Common myeloid progenitor, CD34-positive (primary cell): ENCODE measurements around the gene KCNJ1.

Experiments used
- CTCF ChIA-PET: fragments of 350-600 bp; sonication (Branson Sonifier 250); formaldehyde crosslinking; loops from one replicate; lab custom pipeline; 2021; ENCODE audit warnings: antibody characterized with exemption; lab: Charles Lee
- POLR2A ChIA-PET: fragments of 350-600 bp; sonication (Branson Sonifier 250); formaldehyde crosslinking; loops from one replicate; lab custom pipeline; 2021; ENCODE audit warnings: antibody characterized with exemption; lab: Charles Lee
- DNase-seq, 3 donors: peaks; one replicate each; pipeline versions ENCODE4 v3.0.0 to v3.0.0-alpha.2; 2013
- H3K27ac ChIP-seq, 2 experiments: 1 replicate in 1 of 2; 2 replicates in 1 of 2; pipeline ENCODE4 v1.7.0; 2013; ENCODE audit warnings: inconsistent platforms in 2 of 2, low read length in 2 of 2, mild to moderate bottlenecking in 2 of 2, low read depth in 1 of 2, moderate library complexity in 1 of 2; ENCODE audit not compliant: severe bottlenecking in 2 of 2, insufficient read depth in 1 of 2, poor library complexity in 1 of 2
- H3K27me3 ChIP-seq, 5 experiments: replicated peaks in 2 of 5; 1 replicate in 3 of 5; 2 replicates in 2 of 5; pipeline versions ENCODE4 v1.6.1 to v1.7.0; 2013; ENCODE audit warnings: low read length in 4 of 5, mild to moderate bottlenecking in 2 of 5, moderate library complexity in 2 of 5, inconsistent platforms in 1 of 5; ENCODE audit not compliant: insufficient read depth in 5 of 5, control insufficient read depth in 4 of 5
- H3K36me3 ChIP-seq, 4 experiments: 1 replicate in 2 of 4; 2 replicates in 2 of 4; pipeline versions ENCODE4 v1.6.1 to v1.7.0; 2013; ENCODE audit warnings: low read length in 3 of 4, control low read depth in 1 of 4, mild to moderate bottlenecking in 1 of 4; ENCODE audit not compliant: control insufficient read depth in 4 of 4, insufficient read depth in 4 of 4
- H3K4me1 ChIP-seq, 4 experiments: 1 replicate in 3 of 4; 2 replicates in 1 of 4; pipeline versions ENCODE4 v1.6.1 to v1.7.1; 2013; ENCODE audit warnings: low read length in 3 of 4, mild to moderate bottlenecking in 3 of 4, control low read depth in 1 of 4, inconsistent platforms in 1 of 4, moderate library complexity in 1 of 4; ENCODE audit not compliant: control insufficient read depth in 4 of 4, insufficient read depth in 4 of 4; ENCODE audit errors: control extremely low read depth in 1 of 4
- H3K4me3 ChIP-seq, 7 experiments: 1 replicate in 4 of 7; 2 replicates in 3 of 7; pipeline versions ENCODE4 v1.5.1 to v1.7.0; 2013; ENCODE audit warnings: mild to moderate bottlenecking in 7 of 7, low read length in 6 of 7, moderate library complexity in 6 of 7, inconsistent platforms in 2 of 7, low read depth in 2 of 7, control low read depth in 1 of 7; ENCODE audit not compliant: insufficient read depth in 4 of 7, control insufficient read depth in 1 of 7; ENCODE audit errors: extremely low read depth in 1 of 7
- H3K9me3 ChIP-seq, 5 experiments: 1 replicate in 4 of 5; 2 replicates in 1 of 5; pipeline versions ENCODE4 v1.6.1 to v1.7.1; 2013; ENCODE audit warnings: low read length in 4 of 5, mild to moderate bottlenecking in 2 of 5, inconsistent platforms in 1 of 5, low read depth in 1 of 5, moderate library complexity in 1 of 5; ENCODE audit not compliant: control insufficient read depth in 4 of 5, insufficient read depth in 2 of 5; ENCODE audit errors: control extremely low read depth in 1 of 5
- WGBS: methylation state at CpG from one replicate; pipeline ENCODE4 v1.1.5; 2013; ENCODE audit not compliant: insufficient coverage; 5-methylcytosine and 5-hydroxymethylcytosine counted together

The KCNJ1 gene

GRCh38 chr11:128895526-128895925, 28.4 kb upstream of the KCNJ1 start:
- no peaks in the 10 kb centered on the region for H3K9me3 ChIP-seq
- CTCF ChIA-PET, result interaction anchor here (0.9 to 13.0 kb wide), 4 partner anchors 11 to 52 kb away, joined by 3 to 640 read pairs (median 6); partner anchors contain the start of gene TP53AIP1
- no peaks in the 10 kb centered on the region for H3K36me3 ChIP-seq
- peaks cover 0 to 26% (median 18%) of the 10 kb centered on the region in 4 experiments for H3K4me1 ChIP-seq
- 99% methylated on average over 9 of the region's 9 CpGs for WGBS
- DNase-seq, result no peak
- no peak overlapping the region for H3K27ac ChIP-seq
- no peak overlapping the region for H3K4me3 ChIP-seq
- POLR2A ChIA-PET, result no interaction called here
- H3K27me3 ChIP-seq, result peaks cover 2 to 59% (median 18%) of the 10 kb centered on the region in 5 experiments

- POLR2A ChIA-PET, result no interaction called here
- Histone ChIP-seq H3K36me3 (no peaks in the 10 kb centered on the region), H3K4me1 (peaks cover 0 to 31% (median 21%) of the 10 kb centered on the region in 4 experiments), H3K4me3 (no peak overlapping the region), H3K27ac (no peak overlapping the region), H3K27me3 (peaks cover 2 to 67% (median 26%) of the 10 kb centered on the region in 5 experiments), H3K9me3 (no peaks in the 10 kb centered on the region)
- CTCF ChIA-PET, result interaction anchor here (1.0 to 13.0 kb wide), 6 partner anchors 9 to 53 kb away, joined by 3 to 640 read pairs (median 8); partner anchors contain the start of gene TP53AIP1
- DNase-seq, result peak in 1 of 3 donors; percentile 35
- 71% methylated on average over 4 of the region's 6 CpGs for WGBS
These were observed 27.6 kb upstream of the KCNJ1 start for GRCh38 chr11:128894685-128895084.

GRCh38 chr11:128894286-128894681, 27.2 kb upstream of the KCNJ1 start:
- H3K4me1 ChIP-seq, result peaks cover 0 to 31% (median 21%) of the 10 kb centered on the region in 4 experiments
- ChIA-PET CTCF (interaction anchor here (1.2 to 13.0 kb wide), 5 partner anchors 9 to 54 kb away, joined by 3 to 640 read pairs (median 9); partner anchors contain the start of gene TP53AIP1), POLR2A (no interaction called here)
- peaks cover 2 to 71% (median 30%) of the 10 kb centered on the region in 5 experiments for H3K27me3 ChIP-seq
- no peak for DNase-seq
- no peak overlapping the region for H3K4me3 ChIP-seq
- no peak overlapping the region for H3K27ac ChIP-seq
- no peaks in the 10 kb centered on the region for H3K36me3 ChIP-seq
- no peaks in the 10 kb centered on the region for H3K9me3 ChIP-seq
- WGBS, result 80% methylated on average over 2 of the region's 3 CpGs

- CTCF ChIA-PET, result interaction anchor here (0.8 to 13.0 kb wide), 7 partner anchors 9 to 54 kb away, joined by 5 to 640 read pairs (median 7); partner anchors contain the start of gene TP53AIP1
- Histone ChIP-seq H3K4me3 (no peak overlapping the region), H3K36me3 (no peaks in the 10 kb centered on the region), H3K27me3 (peaks cover 3 to 76% (median 32%) of the 10 kb centered on the region in 5 experiments), H3K27ac (no peak overlapping the region), H3K4me1 (peaks cover 0 to 31% (median 21%) of the 10 kb centered on the region in 4 experiments), H3K9me3 (peaks cover 0 to 2% (median 0%) of the 10 kb centered on the region in 5 experiments)
- POLR2A ChIA-PET, result interaction anchor here (1.1 kb wide), 1 partner anchor 25 kb away, joined by 3 read pairs; no protein-coding TSS in a partner anchor
- WGBS, result 44% methylated on average over 9 of the region's 9 CpGs
- peak in 2 of 3 donors; percentile 74 to 77 for DNase-seq
These were observed 26.6 kb upstream of the KCNJ1 start for GRCh38 chr11:128893578-128894285.

- H3K36me3 ChIP-seq, result no peaks in the 10 kb centered on the region
- peaks cover 0 to 2% (median 0%) of the 10 kb centered on the region in 5 experiments for H3K9me3 ChIP-seq
- no peak overlapping the region for H3K27ac ChIP-seq
- 93% methylated on average over 3 of the region's 4 CpGs for WGBS
- ChIA-PET CTCF (interaction anchor here (0.8 to 13.0 kb wide), 9 partner anchors 9 to 55 kb away, joined by 3 to 640 read pairs (median 5); partner anchors contain the start of gene TP53AIP1), POLR2A (interaction anchor here (1.1 kb wide), 1 partner anchor 24 kb away, joined by 3 read pairs; no protein-coding TSS in a partner anchor)
- peaks cover 0 to 31% (median 21%) of the 10 kb centered on the region in 4 experiments for H3K4me1 ChIP-seq
- no peak overlapping the region for H3K4me3 ChIP-seq
- H3K27me3 ChIP-seq, result peaks cover 3 to 81% (median 38%) of the 10 kb centered on the region in 5 experiments
- DNase-seq, result no peak
These were observed 25.9 kb upstream of the KCNJ1 start for GRCh38 chr11:128892866-128893565.

- peaks cover 3 to 81% (median 41%) of the 10 kb centered on the region in 5 experiments for H3K27me3 ChIP-seq
- DNase-seq, result peak in 1 of 3 donors; percentile 35
- H3K4me1 ChIP-seq, result peaks cover 0 to 31% (median 21%) of the 10 kb centered on the region in 4 experiments
- ChIA-PET CTCF (interaction anchor here (0.9 to 13.0 kb wide), 9 partner anchors 10 to 56 kb away, joined by 3 to 640 read pairs (median 5); partner anchors contain the start of gene TP53AIP1), POLR2A (no interaction called here)
- no peaks in the 10 kb centered on the region for H3K36me3 ChIP-seq
- H3K4me3 ChIP-seq, result peak overlapping the region in 2 of 7 experiments; percentile 11 to 23
- H3K27ac ChIP-seq, result no peak overlapping the region
- peaks cover 0 to 2% (median 0%) of the 10 kb centered on the region in 5 experiments for H3K9me3 ChIP-seq
- 40% methylated on average over 4 of the region's 6 CpGs for WGBS
These were observed 24.9 kb upstream of the KCNJ1 start for GRCh38 chr11:128891913-128892398.
